ENCODE results near the gene STRN4.

DNA sequence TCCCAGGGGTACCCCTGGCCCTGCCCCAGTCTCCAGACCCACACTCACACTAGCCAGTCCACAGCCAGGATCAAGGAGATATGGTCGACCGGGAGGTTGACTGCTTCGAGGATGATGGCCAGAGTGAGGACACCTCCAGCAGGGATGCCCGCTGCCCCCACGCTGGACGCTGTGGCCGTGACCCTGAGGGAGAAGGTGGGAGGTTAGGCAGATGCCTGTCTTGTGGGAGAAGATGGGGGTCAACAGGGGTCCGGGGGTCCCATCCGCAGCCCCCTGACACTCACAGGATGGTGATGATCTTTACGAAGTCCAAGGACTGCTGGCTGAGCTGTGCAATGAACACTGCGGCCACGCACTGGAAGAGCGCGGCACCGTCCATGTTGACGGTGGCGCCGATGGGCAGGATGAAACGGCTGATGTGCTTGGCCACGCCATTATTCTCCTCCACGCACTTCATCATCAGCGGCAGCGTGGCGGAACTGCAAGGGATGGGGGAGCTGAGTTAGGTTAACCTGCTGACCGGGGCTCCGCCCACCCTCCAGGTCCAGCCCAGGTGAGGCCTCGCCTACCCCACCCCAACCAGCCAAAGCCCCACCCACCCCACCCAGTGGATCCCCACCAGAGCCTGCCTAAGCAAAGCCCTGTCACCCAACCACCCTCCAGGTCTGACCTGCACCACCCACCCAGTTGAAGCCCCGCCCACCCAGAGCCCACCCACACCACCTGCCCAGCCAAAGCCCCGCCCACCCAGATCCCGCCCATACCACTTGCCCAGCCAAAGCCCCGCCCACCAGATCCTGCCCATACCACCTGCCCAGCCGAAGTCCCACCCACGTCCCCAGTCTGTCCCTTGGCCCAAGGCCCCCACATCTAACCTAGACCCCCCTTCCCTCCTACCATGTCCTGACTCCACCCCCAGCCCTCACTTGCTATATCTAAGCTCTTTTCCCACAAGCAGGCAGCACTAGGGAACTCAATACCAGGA lies 31.0 kb upstream of the STRN4 start:
- TF ChIP-seq POLR2A (IDR thresholded peaks at IDR 0.05) (no peak), EP300 (IDR thresholded peaks at IDR 0.05; ENCODE audit: low read depth) (no peak)
- TF ChIP-seq, protein P1, sequence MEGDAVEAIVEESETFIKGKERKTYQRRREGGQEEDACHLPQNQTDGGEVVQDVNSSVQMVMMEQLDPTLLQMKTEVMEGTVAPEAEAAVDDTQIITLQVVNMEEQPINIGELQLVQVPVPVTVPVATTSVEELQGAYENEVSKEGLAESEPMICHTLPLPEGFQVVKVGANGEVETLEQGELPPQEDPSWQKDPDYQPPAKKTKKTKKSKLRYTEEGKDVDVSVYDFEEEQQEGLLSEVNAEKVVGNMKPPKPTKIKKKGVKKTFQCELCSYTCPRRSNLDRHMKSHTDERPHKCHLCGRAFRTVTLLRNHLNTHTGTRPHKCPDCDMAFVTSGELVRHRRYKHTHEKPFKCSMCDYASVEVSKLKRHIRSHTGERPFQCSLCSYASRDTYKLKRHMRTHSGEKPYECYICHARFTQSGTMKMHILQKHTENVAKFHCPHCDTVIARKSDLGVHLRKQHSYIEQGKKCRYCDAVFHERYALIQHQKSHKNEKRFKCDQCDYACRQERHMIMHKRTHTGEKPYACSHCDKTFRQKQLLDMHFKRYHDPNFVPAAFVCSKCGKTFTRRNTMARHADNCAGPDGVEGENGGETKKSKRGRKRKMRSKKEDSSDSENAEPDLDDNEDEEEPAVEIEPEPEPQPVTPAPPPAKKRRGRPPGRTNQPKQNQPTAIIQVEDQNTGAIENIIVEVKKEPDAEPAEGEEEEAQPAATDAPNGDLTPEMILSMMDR (IDR thresholded peaks at IDR 0.05) = no peak
